ENCODE measurements around the gene PLPPR3.

- TF ChIP-seq CTCF (IDR thresholded peaks at IDR 0.05 in 4 of 5, conservative IDR thresholded peaks at IDR 0.05 in 1 of 5) (no peak), POLR2A (IDR thresholded peaks at IDR 0.05) (no peak)
These were observed 53.3 kb downstream of the PLPPR3 start for GRCh38 chr19:768424-768823.

Measured in gastrocnemius medialis (tissue), 4 donors.